Smooth muscle cell (in vitro differentiated cells): ENCODE data around the gene CTSD. TPM values are rescaled to one million over a fixed set of nuclear protein-coding genes. Genes with fewer than 3 reads are reported as not detected.

Experiments
- DNase-seq: peaks from one replicate; lab custom pipeline; 2025; ENCODE audit not compliant: unreplicated experiment; lab: John Stamatoyannopoulos, UW
- H2AFZ ChIP-seq: fragments of 200-600 bp; sonication (generic); 2 replicates; pipeline ENCODE4 v1.6.0; 2016; ENCODE audit warnings: antibody characterized with exemption, low read depth, mild to moderate bottlenecking
- H3F3A ChIP-seq: fragments of 200-600 bp; sonication (generic); 2 replicates; pipeline ENCODE4 v1.6.0; 2017; ENCODE audit warnings: antibody characterized with exemption, low read depth
- H3K27ac ChIP-seq: fragments of 200-600 bp; sonication (generic); 2 replicates; pipeline ENCODE4 v1.5.1; 2016; ENCODE audit warnings: low read depth, mild to moderate bottlenecking
- H3K27me3 ChIP-seq: fragments of 200-600 bp; sonication (generic); 2 replicates; pipeline ENCODE4 v1.6.1; 2016; ENCODE audit warnings: low read depth, mild to moderate bottlenecking
- H3K36me3 ChIP-seq: fragments of 200-600 bp; sonication (generic); 2 replicates; pipeline ENCODE4 v1.5.1; 2016; ENCODE audit warnings: low read depth
- H3K4me1 ChIP-seq: fragments of 200-600 bp; sonication (generic); 2 replicates; pipeline ENCODE4 v1.5.1; 2016; ENCODE audit warnings: low read depth
- H3K4me2 ChIP-seq: fragments of 200-600 bp; sonication (generic); 2 replicates; pipeline ENCODE4 v1.6.0; 2016; ENCODE audit warnings: mild to moderate bottlenecking
- H3K4me3 ChIP-seq: fragments of 200-600 bp; sonication (generic); 2 replicates; pipeline ENCODE4 v1.5.1; 2016; ENCODE audit warnings: mild to moderate bottlenecking
- H3K79me2 ChIP-seq: fragments of 200-600 bp; sonication (generic); 2 replicates; pipeline ENCODE4 v1.6.0; 2016; ENCODE audit warnings: low read depth, mild to moderate bottlenecking
- H3K9ac ChIP-seq: fragments of 200-600 bp; sonication (generic); 2 replicates; pipeline ENCODE4 v1.6.0; 2016; ENCODE audit warnings: low read depth
- H3K9me3 ChIP-seq: fragments of 200-600 bp; sonication (generic); replicated peaks from 2 replicates; pipeline ENCODE4 v1.5.1; 2016; ENCODE audit warnings: low read depth
- H4K20me1 ChIP-seq: fragments of 200-600 bp; sonication (generic); 2 replicates; pipeline ENCODE4 v1.6.0; 2016; ENCODE audit warnings: low read depth
- CTCF ChIP-seq: fragments of 200-600 bp; sonication (generic); IDR thresholded peaks from 2 replicates; pipeline ENCODE4 v1.5.1; 2017; ENCODE audit warnings: borderline replicate concordance, mild to moderate bottlenecking, antibody characterized with exemption; ENCODE audit not compliant: insufficient read depth, poor library complexity, severe bottlenecking
- whole genome bisulfite sequencing: methylation state at CpG from one replicate; pipeline ENCODE4 v1.1.7; 2016; ENCODE audit warnings: low lambda C conversion rate; 5-methylcytosine and 5-hydroxymethylcytosine counted together
- polyA plus RNA-seq: library from polyadenylated mRNA; unstranded; fragments of >200 nt; fragmentation: Nextera tagmentation; extraction: Ambion mirVana; gene quantifications from 2 replicates; pipeline ENCODE4 v1.2.1, GENCODE V29; 2016
- total RNA-seq: library from RNA; depleted of rRNA; stranded (reverse); fragments of >200 nt; gene quantifications from 2 replicates; pipeline ENCODE4 v1.2.3, GENCODE V29; 2014

The CTSD gene
- total and polyA plus RNA-seq, 2 experiments from 2014 or later, result 101 to 301 TPM

- TF ChIP-seq CTCF, result no peak
- Histone ChIP-seq H3K9ac (no peak overlapping the region), H3K36me3 (no peaks in the 10 kb centered on the region), H4K20me1 (no peaks in the 10 kb centered on the region), H3K27me3 (no peaks in the 10 kb centered on the region), H3K4me1 (peaks cover 3% of the 10 kb centered on the region), H3F3A (no peaks in the 10 kb centered on the region), H3K79me2 (no peaks in the 10 kb centered on the region), H3K9me3 (no peaks in the 10 kb centered on the region), H2AFZ (no peak overlapping the region), H3K4me2 (no peak overlapping the region), H3K4me3 (no peak overlapping the region), H3K27ac (no peak overlapping the region)
- 94% methylated on average over 9 of the region's 9 CpGs for WGBS
- no peak for DNase-seq
These were observed 8.4 kb downstream of the CTSD start for GRCh38 chr11:1755344-1755691.

GRCh38 chr11:1754376-1755150, 9.2 kb downstream of the CTSD start:
- Histone ChIP-seq H3K9me3 (no peaks in the 10 kb centered on the region), H3K27me3 (no peaks in the 10 kb centered on the region), H3K27ac (no peak overlapping the region), H3K36me3 (no peaks in the 10 kb centered on the region), H2AFZ (no peak overlapping the region), H3F3A (peaks cover 2% of the 10 kb centered on the region), H3K4me1 (peaks cover 9% of the 10 kb centered on the region), H4K20me1 (no peaks in the 10 kb centered on the region), H3K9ac (no peak overlapping the region), H3K4me3 (no peak overlapping the region), H3K4me2 (no peak overlapping the region), H3K79me2 (no peaks in the 10 kb centered on the region)
- DNase-seq, result no peak
- 100% methylated on average over 8 of the region's 8 CpGs for WGBS
- no peak for TF ChIP-seq CTCF

- Histone ChIP-seq H3K79me2 (no peaks in the 10 kb centered on the region), H3K4me3 (no peak overlapping the region), H2AFZ (no peak overlapping the region), H3K4me2 (no peak overlapping the region), H3K27ac (no peak overlapping the region), H3K27me3 (no peaks in the 10 kb centered on the region), H3K9me3 (no peaks in the 10 kb centered on the region), H3K9ac (no peak overlapping the region), H3K4me1 (peaks cover 9% of the 10 kb centered on the region), H3K36me3 (no peaks in the 10 kb centered on the region), H4K20me1 (no peaks in the 10 kb centered on the region), H3F3A (peaks cover 4% of the 10 kb centered on the region)
- WGBS, result 89% methylated on average over 4 of the region's 14 CpGs
- no peak for DNase-seq
- TF ChIP-seq CTCF, result no peak
These were observed 9.8 kb downstream of the CTSD start for GRCh38 chr11:1753929-1754305.
